ENCODE data around the gene MYO1D.
A peak's percentile ranks its signal among the peaks of the same experiment; 100 is the strongest.
"Not testable (repeated sequence)": the region's sequence is repeated elsewhere in the genome, so short reads cannot be mapped to it uniquely, and the experiment has no call there.

The MYO1D gene

GRCh38 chr17:32723310-32723955 is 153.5 kb downstream of the MYO1D start:
- DNase-seq: no peak

- DNase-seq: no peak
Measured at GRCh38 chr17:32722733-32723132, 154.2 kb downstream of the MYO1D start.

GRCh38 chr17:32720671-32721070 is 156.3 kb downstream of the MYO1D start:
- no peak for DNase-seq

- DNase-seq: no peak
Measured at GRCh38 chr17:32719689-32720088, 157.2 kb downstream of the MYO1D start.

GRCh38 chr17:32714922-32715321 is 162.0 kb downstream of the MYO1D start:
- DNase-seq: not testable (repeated sequence)

- DNase-seq: not testable (repeated sequence)
Measured at GRCh38 chr17:32714206-32714605, 162.7 kb downstream of the MYO1D start.

GRCh38 chr17:32713081-32713480 is 163.8 kb downstream of the MYO1D start:
- DNase-seq: no peak

- no peak for DNase-seq
Measured at GRCh38 chr17:32709562-32709961, 167.4 kb downstream of the MYO1D start.

GRCh38 chr17:32701871-32702270 is 175.1 kb downstream of the MYO1D start:
- no peak for DNase-seq

- DNase-seq: no peak
Measured at GRCh38 chr17:32699247-32699646, 177.7 kb downstream of the MYO1D start.

- DNase-seq: peak; percentile 4
Measured at GRCh38 chr17:32697728-32698625, 178.9 kb downstream of the MYO1D start.

GRCh38 chr17:32696426-32696825 is 180.5 kb downstream of the MYO1D start:
- no peak for DNase-seq

- no peak for DNase-seq
Measured at GRCh38 chr17:32695864-32696263, 181.1 kb downstream of the MYO1D start.

GRCh38 chr17:32693194-32693897 is 183.6 kb downstream of the MYO1D start:
- no peak for DNase-seq

GRCh38 chr17:32692179-32692578 is 184.7 kb downstream of the MYO1D start:
- DNase-seq: no peak

GRCh38 chr17:32689348-32689747 is 187.6 kb downstream of the MYO1D start:
- DNase-seq: no peak

- DNase-seq: no peak
Measured at GRCh38 chr17:32688221-32688620, 188.7 kb downstream of the MYO1D start.

GRCh38 chr17:32684087-32684958 is 192.6 kb downstream of the MYO1D start:
- DNase-seq: no peak

GRCh38 chr17:32673964-32674363 is 203.0 kb downstream of the MYO1D start:
- DNase-seq: no peak

- no peak for DNase-seq
Measured at GRCh38 chr17:32672711-32673110, 204.2 kb downstream of the MYO1D start.

- DNase-seq: no peak
Measured at GRCh38 chr17:32671896-32672295, 205.0 kb downstream of the MYO1D start.

- DNase-seq: no peak
Measured at GRCh38 chr17:32664936-32665583, 211.9 kb downstream of the MYO1D start.
